CD4-positive, alpha-beta T cell treated with Interleukin-17A for 1 hour (primary cell): Measurements from ENCODE around the gene HPS6.
"Not testable (repeated sequence)": the region's sequence is repeated elsewhere in the genome, so short reads cannot be mapped to it uniquely, and the experiment has no call there.

ENCODE experiments used
- DNase-seq: peaks from one replicate; pipeline ENCODE4 v3.0.0-alpha.2; 2020

HPS6 gene

DNA sequence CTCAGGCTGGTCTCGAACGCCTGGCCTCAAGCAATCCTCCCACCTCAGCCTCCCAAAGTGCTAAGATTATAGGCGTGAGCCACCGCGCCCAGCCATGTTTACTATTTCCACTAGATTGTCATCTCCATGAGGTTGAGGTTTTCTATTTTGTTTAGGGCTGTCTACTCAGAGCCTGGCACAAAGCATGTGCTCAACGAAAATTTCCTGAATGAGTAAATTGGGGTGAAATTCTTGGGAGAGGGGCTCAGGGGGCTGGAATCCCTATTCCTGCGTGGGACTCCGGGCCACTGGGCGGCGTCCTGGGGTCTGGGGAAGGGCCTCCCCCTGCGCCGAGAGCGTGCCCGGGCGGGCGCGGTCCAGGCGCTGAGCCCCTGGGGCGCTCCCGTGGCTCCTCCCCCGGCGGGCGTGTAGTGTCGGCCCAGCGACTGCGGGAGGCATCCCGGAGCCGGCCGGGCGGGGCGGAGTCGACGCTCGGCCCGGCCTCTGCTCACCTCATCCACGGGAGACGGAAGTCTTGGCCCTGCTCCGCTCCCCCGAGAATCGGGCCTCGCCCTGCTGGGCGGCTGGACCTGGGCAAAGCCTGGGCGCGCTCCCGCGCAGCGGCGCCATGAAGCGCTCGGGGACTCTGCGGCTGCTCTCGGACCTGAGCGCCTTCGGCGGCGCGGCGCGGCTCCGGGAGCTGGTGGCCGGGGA is at the start of gene HPS6:
TSS of gene HPS6 (plus strand) at position 482 of the 693 bp plus-strand sequence. CDS start at position 608, 126 bp downstream.
- peak; percentile 89 for DNase-seq

DNA sequence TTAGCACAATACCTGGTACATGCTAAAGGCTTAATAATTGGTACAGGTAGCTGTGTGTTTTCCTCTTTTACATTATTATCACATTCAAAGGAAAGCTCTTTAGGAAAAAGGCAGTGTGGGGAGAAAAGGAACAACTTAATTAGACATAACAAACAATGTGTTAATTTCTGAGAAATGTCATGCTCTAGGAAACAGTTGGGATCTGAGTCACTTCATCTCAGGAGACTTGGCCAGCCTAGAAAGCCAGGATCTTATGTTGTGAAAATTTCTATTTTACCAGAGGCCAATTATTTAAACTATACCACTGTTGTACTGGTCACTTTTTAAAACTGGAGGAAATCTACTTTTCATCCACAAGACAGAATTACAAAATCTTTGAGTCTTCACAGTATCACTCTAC is 48.7 kb upstream of the HPS6 start:
- DNase-seq: no peak

DNA sequence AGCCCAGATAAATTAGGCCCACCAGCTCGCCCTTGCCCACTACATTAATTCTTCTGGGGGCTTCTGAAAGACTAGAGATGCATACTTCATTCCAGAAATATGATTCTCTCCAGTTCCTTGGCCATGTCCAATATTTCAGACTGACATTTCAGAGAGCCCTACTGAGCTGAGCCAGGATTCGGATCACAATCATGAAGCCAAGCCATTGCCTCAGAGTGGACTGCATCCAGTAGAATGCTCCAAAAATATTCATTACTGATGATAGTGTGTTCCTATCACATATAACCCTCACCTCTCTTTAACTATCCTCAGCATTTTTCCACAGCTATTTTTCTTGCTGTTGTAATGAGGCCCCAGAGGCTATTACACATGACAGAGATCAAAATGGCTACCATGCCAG is 47.9 kb upstream of the HPS6 start:
- DNase-seq: no peak

DNA sequence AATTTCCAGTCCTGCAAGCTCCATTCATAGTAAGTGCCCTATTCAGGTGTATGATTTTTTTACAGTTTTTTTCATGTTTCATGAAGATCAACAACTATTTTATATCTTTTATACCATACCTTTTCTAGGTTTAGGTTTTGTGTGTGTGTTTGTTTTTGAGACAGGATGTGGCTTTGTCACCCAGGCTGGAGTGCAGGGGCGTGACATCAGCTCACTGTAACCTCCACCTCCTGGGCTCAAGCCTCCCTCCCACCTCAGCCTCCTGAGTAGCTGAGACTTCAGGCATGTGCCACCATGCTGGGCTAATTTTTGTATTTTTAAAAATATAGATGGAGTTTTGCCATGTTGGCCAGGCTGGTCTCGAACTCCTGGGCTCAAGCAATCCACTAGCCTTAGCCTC is 44.2 kb upstream of the HPS6 start:
- DNase-seq: no peak

GRCh38 chr10:102024799-102025198 is 40.4 kb upstream of the HPS6 start:
- DNase-seq: no peak

- DNase-seq: no peak
Measured at GRCh38 chr10:102027261-102027660, 37.9 kb upstream of the HPS6 start.

GRCh38 chr10:102033787-102034186 is 31.4 kb upstream of the HPS6 start:
- no peak for DNase-seq

- DNase-seq: not testable (repeated sequence)
Measured at GRCh38 chr10:102035807-102036206, 29.3 kb upstream of the HPS6 start.

GRCh38 chr10:102038410-102038809 is 26.7 kb upstream of the HPS6 start:
- no peak for DNase-seq

GRCh38 chr10:102040305-102041050 is 24.7 kb upstream of the HPS6 start:
- no peak for DNase-seq

GRCh38 chr10:102045292-102045691 is 19.9 kb upstream of the HPS6 start:
- DNase-seq: no peak

- DNase-seq: no peak
Measured at GRCh38 chr10:102046095-102046494, 19.1 kb upstream of the HPS6 start.

GRCh38 chr10:102054881-102055646 is 10.1 kb upstream of the HPS6 start:
- not testable (repeated sequence) for DNase-seq

DNA sequence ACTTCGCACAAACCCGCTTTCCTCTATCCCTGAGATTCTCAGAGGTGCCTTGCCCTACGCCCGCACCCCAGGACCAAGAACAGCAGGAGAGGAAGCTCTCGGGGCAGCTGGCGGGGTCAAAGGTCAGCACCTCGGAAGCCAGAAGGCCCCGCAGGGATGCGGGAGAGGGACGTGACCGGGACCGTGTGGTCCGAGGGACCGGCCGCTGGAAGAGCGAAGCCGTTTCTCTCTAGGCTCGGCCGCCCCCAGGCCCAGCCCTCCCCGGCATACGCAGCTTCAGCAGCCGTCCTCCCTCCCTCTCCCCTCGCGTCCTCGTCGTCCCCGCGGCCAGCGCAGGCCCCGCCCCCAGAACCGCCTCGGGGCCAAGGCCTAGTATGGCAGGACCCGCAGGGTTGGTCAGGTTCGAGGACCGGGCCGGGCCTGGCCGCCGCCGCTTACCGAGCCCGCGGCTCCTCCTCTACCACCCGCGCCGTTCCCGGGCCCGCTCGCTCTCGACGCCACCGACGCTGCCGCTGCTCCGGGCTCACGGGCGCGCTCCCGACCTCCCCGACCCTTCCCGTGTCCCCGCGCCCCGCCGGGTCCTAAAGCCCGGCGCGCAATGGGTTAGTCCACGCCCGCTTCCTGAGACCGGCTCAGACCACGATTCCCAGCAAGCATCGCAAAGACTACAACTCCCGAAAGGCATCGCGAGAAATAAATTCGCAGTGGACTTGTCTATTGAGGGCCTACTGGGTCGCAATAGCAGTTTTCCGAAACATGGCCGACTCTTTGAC is 9.3 kb upstream of the HPS6 start, which contains the start of gene ARMH3:
TSS of gene ARMH3 (minus strand) at position 527 of the 773 bp plus-strand sequence. CDS start 16,059 bp downstream, outside the sequence.
- DNase-seq: peak; percentile 95

- no peak for DNase-seq
Measured at GRCh38 chr10:102059987-102060386, 5.2 kb upstream of the HPS6 start.

GRCh38 chr10:102064503-102064867 is 664 bp upstream of the HPS6 start:
- no peak for DNase-seq

- DNase-seq: peak; percentile 6
Measured at GRCh38 chr10:102065561-102066398, 631 bp downstream of the HPS6 start.

DNA sequence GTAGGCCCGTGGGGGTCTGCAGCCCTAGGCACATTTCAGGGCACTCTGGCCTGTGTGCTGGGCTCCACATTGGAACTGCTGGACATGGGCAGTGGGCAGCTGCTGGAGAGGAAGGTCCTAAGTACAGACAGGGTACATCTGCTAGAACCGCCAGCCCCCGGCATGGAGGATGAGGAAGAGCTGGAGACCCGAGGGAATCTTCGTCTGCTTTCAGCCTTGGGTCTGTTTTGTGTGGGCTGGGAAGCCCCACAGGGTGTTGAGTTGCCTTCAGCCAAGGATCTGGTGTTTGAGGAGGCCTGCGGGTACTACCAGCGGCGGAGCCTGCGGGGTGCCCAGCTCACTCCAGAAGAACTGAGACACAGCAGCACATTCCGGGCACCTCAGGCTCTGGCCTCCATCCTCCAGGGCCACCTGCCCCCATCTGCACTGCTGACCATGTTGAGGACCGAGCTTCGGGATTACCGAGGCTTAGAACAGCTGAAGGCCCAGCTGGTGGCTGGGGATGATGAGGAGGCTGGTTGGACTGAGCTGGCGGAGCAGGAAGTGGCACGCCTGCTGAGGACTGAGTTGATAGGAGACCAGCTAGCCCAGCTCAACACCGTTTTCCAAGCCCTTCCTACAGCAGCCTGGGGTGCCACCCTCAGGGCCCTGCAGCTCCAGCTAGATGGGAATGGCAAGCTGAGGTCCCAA is 1.4 kb downstream of the HPS6 start:
- no peak for DNase-seq

GRCh38 chr10:102067091-102067916 is 2.2 kb downstream of the HPS6 start:
- no peak for DNase-seq

GRCh38 chr10:102068216-102068615 is 3.1 kb downstream of the HPS6 start:
- no peak for DNase-seq
